Esophagus squamous epithelium (tissue), 5 donors: ENCODE data around the gene RFX2. TPM values are rescaled to one million over a fixed set of nuclear protein-coding genes. Genes with fewer than 3 reads are reported as not detected.

Source experiments
- DNase-seq: peaks from one replicate; lab custom pipeline; 2025; lab: John Stamatoyannopoulos, UW
- H3K27ac ChIP-seq, 4 donors: fragments of 200-600 bp; sonication (generic); one replicate each; pipeline ENCODE4 v1.5.1; 2016 to 2019; ENCODE audit warnings: mild to moderate bottlenecking in 1 of 4
- H3K27me3 ChIP-seq, 4 donors: fragments of 200-600 bp; sonication (generic); 1 replicate in 3 of 4; 2 replicates in 1 of 4; pipeline versions ENCODE4 v1.5.1 to v1.6.0; 2017 to 2021; ENCODE audit warnings: antibody characterized with exemption in 1 of 4
- H3K36me3 ChIP-seq, 3 donors: fragments of 200-600 bp; sonication (generic); one replicate each; pipeline ENCODE4 v1.5.1; 2016 to 2019
- H3K4me1 ChIP-seq, 3 donors: fragments of 200-600 bp; sonication (generic); one replicate each; pipeline ENCODE4 v1.5.1; 2017 to 2019
- H3K4me3 ChIP-seq, 4 donors: fragments of 200-600 bp; sonication (generic); 1 replicate in 3 of 4; 2 replicates in 1 of 4; pipeline ENCODE4 v1.5.1; 2016 to 2019; ENCODE audit warnings: mild to moderate bottlenecking in 2 of 4, moderate library complexity in 1 of 4
- H3K9me3 ChIP-seq, 3 donors: fragments of 200-600 bp; sonication (generic); one replicate each; pipeline ENCODE4 v1.5.1; 2016 to 2019
- CTCF ChIP-seq, 6 experiments: fragments of 450-650 bp in 4 of 6; fragments of 200-600 bp in 2 of 6; sonication (generic) in 2 of 6; IDR thresholded peaks; one replicate each; pipeline ENCODE4 v1.5.1; 2016 to 2019; ENCODE audit warnings: antibody characterized with exemption in 6 of 6, mild to moderate bottlenecking in 4 of 6, moderate library complexity in 4 of 6
- POLR2A ChIP-seq, 4 donors: fragments of 450-650 bp; IDR thresholded peaks; one replicate each; pipeline ENCODE4 v1.6.1; 2017; ENCODE audit warnings: antibody characterized with exemption in 4 of 4, mild to moderate bottlenecking in 4 of 4, moderate library complexity in 3 of 4
- WGBS, 2 donors: methylation state at CpG; one replicate each; pipeline ENCODE4 v1.1.5; 2018; 5-methylcytosine and 5-hydroxymethylcytosine counted together
- intact Hi-C: fragments of 100-400 bp; cut with DNase I; formaldehyde crosslinking; loops from one replicate; pipeline ENCODE4 v1.15.0; 2022
- total RNA-seq, 4 donors: library from RNA; depleted of rRNA; stranded (reverse); fragments of >200 nt; gene quantifications; one replicate each; pipeline ENCODE4 v1.1.0, GENCODE V29; 2016
- donor health status: DM: yes; HTN: yes; CAD: no.

RFX2 gene
- total RNA-seq, 4 donors from 2014 or later = 5.2 to 21.4 (median 7.7) TPM

GRCh38 chr19:6088602-6089049 is 21.7 kb downstream of the RFX2 start:
- Histone ChIP-seq H3K27me3 (no peaks in the 10 kb centered on the region), H3K27ac (peak overlapping the region; percentile 78 to 95 (median 90)), H3K36me3 (no peaks in the 10 kb centered on the region), H3K9me3 (no peaks in the 10 kb centered on the region), H3K4me3 (peak overlapping the region in 2 of 4 donors; percentile 11 to 42), H3K4me1 (peaks cover 37 to 81% (median 63%) of the 10 kb centered on the region in 3 donors)
- intact Hi-C loops = no loop called here
- DNase-seq = no peak
- TF ChIP-seq POLR2A (IDR thresholded peaks at IDR 0.05) = no peak
- no peak for TF ChIP-seq CTCF (IDR thresholded peaks at IDR 0.05)
- 35 to 39% methylated on average over 3 of the region's 3 CpGs for WGBS, 2 donors

- DNase-seq = no peak
- Histone ChIP-seq H3K4me1 (peaks cover 27 to 66% (median 51%) of the 10 kb centered on the region in 3 donors), H3K27me3 (no peaks in the 10 kb centered on the region), H3K36me3 (no peaks in the 10 kb centered on the region), H3K4me3 (peak overlapping the region in 1 of 4 donors; percentile 42), H3K27ac (peak overlapping the region; percentile 78 to 95 (median 90)), H3K9me3 (no peaks in the 10 kb centered on the region)
- 55% methylated on average over 3 to 9 of the region's 9 CpGs for WGBS, 2 donors
- intact Hi-C loops = no loop called here
- TF ChIP-seq POLR2A (IDR thresholded peaks at IDR 0.05) (peak in 1 of 4 donors; percentile 16), CTCF (IDR thresholded peaks at IDR 0.05) (no peak)
Measured at GRCh38 chr19:6087074-6087571, 23.2 kb downstream of the RFX2 start.

DNA sequence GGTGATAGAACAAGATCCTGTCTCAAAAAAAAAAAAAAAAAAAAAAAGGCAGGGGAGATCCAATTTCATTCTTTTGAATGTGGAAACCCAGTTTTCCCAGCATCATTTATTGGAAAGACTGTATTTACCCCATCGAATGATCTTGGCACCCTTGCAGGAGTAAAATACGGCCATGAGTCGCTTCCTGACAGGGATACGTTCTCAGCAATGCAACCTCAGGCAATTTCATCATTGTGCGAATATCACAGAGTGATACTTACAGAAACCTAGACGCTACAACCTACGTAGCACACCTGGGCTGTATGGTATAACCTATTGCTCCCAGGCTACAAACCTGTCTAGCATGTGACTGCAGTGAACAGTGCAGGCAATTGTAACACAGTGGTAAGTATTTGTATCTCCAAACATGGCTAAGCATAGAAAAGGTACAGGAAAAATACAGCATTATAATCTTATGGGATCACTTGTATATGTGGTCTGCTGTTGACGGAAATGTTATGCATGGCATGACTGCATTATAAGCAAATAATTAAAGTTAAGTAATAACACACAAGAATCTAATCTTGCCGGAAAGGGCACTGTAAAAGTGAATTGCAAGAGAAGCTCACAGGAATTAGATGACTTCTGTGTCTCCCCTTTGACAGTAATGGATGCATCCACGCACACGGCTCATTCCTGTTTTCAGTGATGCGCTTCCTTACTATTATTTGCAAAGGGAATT is 24.1 kb downstream of the RFX2 start:
- Histone ChIP-seq H3K27me3 (no peaks in the 10 kb centered on the region), H3K27ac (peak overlapping the region in 3 of 4 donors; percentile 63 to 95 (median 90)), H3K4me1 (peaks cover 27 to 57% (median 42%) of the 10 kb centered on the region in 3 donors), H3K36me3 (no peaks in the 10 kb centered on the region), H3K9me3 (no peaks in the 10 kb centered on the region), H3K4me3 (no peak overlapping the region)
- intact Hi-C loops = no loop called here
- no peak for TF ChIP-seq CTCF (IDR thresholded peaks at IDR 0.05)
- no peak for TF ChIP-seq POLR2A (IDR thresholded peaks at IDR 0.05)
- WGBS, 2 donors = 55 to 63% methylated on average over 12 of the region's 12 CpGs
- no peak for DNase-seq

DNA sequence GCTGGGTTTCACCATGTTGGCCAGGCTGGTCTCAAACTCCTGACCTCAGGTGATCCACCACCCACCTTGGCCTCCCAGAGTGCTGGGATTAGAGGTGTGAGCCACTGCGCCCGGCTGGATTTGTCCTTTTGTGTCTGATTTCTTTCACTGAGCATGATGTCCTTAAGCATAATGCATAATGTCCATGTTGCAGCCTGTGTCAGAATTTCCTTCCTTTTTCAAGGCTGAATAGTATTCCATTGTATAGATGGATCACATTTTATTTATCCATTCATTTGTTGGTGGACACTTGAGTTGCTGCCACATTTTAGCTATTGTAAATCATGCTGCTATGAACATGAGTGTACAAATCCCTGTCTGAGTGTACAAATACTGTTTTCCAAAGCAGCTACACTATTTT is 25.5 kb downstream of the RFX2 start:
- DNase-seq = no peak
- no peak for TF ChIP-seq CTCF (IDR thresholded peaks at IDR 0.05)
- WGBS, 2 donors = 93% methylated on average over 2 of the region's 2 CpGs; no CpG with 5 or more reads in 1 of the 2 donors
- peaks cover 27 to 43% (median 35%) of the 10 kb centered on the region in 3 donors for H3K4me1 ChIP-seq
- no peaks in the 10 kb centered on the region for H3K27me3 ChIP-seq
- no peak overlapping the region for H3K4me3 ChIP-seq
- H3K27ac ChIP-seq = peak overlapping the region in 2 of 4 donors; percentile 20 to 53
- H3K9me3 ChIP-seq = no peaks in the 10 kb centered on the region
- no peaks in the 10 kb centered on the region for H3K36me3 ChIP-seq
- intact Hi-C loops = no loop called here

GRCh38 chr19:6079107-6079506 is 31.2 kb downstream of the RFX2 start:
- intact Hi-C loops = no loop called here
- no peak for DNase-seq
- WGBS, 2 donors = 84 to 88% methylated on average over 5 of the region's 5 CpGs
- peaks cover 0 to 27% (median 12%) of the 10 kb centered on the region in 3 donors for H3K4me1 ChIP-seq
- no peaks in the 10 kb centered on the region for H3K36me3 ChIP-seq
- H3K27ac ChIP-seq = peak overlapping the region in 2 of 4 donors; percentile 13 to 14
- H3K27me3 ChIP-seq = no peaks in the 10 kb centered on the region
- H3K9me3 ChIP-seq = no peaks in the 10 kb centered on the region
- H3K4me3 ChIP-seq = no peak overlapping the region
- TF ChIP-seq POLR2A (IDR thresholded peaks at IDR 0.05) = no peak
- no peak for TF ChIP-seq CTCF (IDR thresholded peaks at IDR 0.05)
